HepG2 (cell line): ENCODE measurements around the gene GPC4.

Source experiments
- DNMT1 ChIP-seq: sonication (generic); formaldehyde crosslinking; IDR thresholded peaks from 2 replicates; pipeline ENCODE4 v1.5.1; 2020; ENCODE audit warnings: mild to moderate bottlenecking, missing genetic modification reagents
- FIP1L1 ChIP-seq: fragments of 200-400 bp; formaldehyde crosslinking; IDR thresholded peaks from 2 replicates; pipeline ENCODE4 v1.6.1; 2018; ENCODE audit warnings: low read depth, mild to moderate bottlenecking, low read length, moderate library complexity, borderline replicate concordance; ENCODE audit not compliant: insufficient read depth
- FOXP1 ChIP-seq, 2 experiments: fragments of 450-650 bp in 1 of 2; IDR thresholded peaks; 2 replicates each; pipeline ENCODE4 v1.6.1; 2017 to 2018; ENCODE audit warnings: antibody characterized with exemption in 1 of 2
- JUN ChIP-seq: sonication (generic); formaldehyde crosslinking; IDR thresholded peaks from 2 replicates; pipeline ENCODE4 v1.4.0; 2020; ENCODE audit warnings: mild to moderate bottlenecking, missing genetic modification reagents
- RNF2 ChIP-seq: fragments of 450-650 bp; conservative IDR thresholded peaks from 2 replicates; pipeline ENCODE4 v1.6.1; 2016; ENCODE audit warnings: low read depth
- TF ChIP-seq, protein P1 (sequence below): sonication (generic); formaldehyde crosslinking; IDR thresholded peaks from 2 replicates; pipeline ENCODE4 v1.4.0; 2020; ENCODE audit warnings: mild to moderate bottlenecking, missing genetic modification reagents
- TF ChIP-seq, protein P2 (sequence below): sonication (generic); formaldehyde crosslinking; IDR thresholded peaks from 2 replicates; pipeline ENCODE4 v1.5.0; 2020; ENCODE audit warnings: mild to moderate bottlenecking, missing genetic modification reagents, moderate library complexity
- TF ChIP-seq, protein P3 (sequence below): sonication (generic); formaldehyde crosslinking; IDR thresholded peaks from 2 replicates; pipeline ENCODE4 v1.5.0; 2020; ENCODE audit warnings: mild to moderate bottlenecking, missing genetic modification reagents
- TF ChIP-seq, protein P4 (sequence below): sonication (generic); formaldehyde crosslinking; IDR thresholded peaks from 2 replicates; pipeline ENCODE4 v1.8.0; 2022; ENCODE audit warnings: mild to moderate bottlenecking, missing genetic modification reagents, moderate library complexity

DNA sequence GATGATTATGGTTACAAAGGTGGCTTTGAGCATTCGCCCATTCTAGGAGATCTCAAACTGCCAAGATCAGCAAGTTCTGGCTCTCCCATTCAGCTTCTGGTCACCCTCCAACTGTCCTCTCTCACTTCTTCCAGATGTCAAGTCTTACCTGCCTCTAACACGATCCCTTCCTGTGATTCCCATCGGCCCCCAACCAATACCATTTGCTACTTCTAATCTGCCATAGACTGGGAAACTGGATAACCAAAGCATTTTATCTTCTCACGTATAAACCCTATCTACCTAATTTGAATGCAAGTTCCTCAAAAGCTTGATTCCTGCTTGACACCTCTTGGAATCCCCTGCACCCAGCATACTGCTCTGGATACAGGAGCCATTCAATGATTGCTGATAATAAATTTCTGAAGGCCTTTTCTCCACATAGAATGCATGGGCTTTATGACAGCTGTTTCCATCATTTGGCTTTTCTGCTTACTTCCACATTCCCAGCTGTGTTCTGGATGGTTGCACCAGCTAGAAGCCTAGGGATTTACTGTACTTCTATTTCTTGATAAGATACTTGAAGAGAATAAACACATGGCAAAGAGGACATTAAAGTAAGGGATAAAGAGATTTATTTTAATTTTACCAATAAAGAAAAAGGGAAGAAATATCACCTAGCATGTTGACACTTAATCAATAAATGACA is 9.6 kb downstream of the GPC4 start:
- TF ChIP-seq FOXP1 (IDR thresholded peaks at IDR 0.05) (no peak), FOXP1 (CRISPR knock-in tag; IDR thresholded peaks at IDR 0.05) (no peak), RNF2 (no peak), JUN (no peak), DNMT1 (CRISPR knock-in tag) (no peak), FIP1L1 (no peak)
- TF ChIP-seq, protein P1, sequence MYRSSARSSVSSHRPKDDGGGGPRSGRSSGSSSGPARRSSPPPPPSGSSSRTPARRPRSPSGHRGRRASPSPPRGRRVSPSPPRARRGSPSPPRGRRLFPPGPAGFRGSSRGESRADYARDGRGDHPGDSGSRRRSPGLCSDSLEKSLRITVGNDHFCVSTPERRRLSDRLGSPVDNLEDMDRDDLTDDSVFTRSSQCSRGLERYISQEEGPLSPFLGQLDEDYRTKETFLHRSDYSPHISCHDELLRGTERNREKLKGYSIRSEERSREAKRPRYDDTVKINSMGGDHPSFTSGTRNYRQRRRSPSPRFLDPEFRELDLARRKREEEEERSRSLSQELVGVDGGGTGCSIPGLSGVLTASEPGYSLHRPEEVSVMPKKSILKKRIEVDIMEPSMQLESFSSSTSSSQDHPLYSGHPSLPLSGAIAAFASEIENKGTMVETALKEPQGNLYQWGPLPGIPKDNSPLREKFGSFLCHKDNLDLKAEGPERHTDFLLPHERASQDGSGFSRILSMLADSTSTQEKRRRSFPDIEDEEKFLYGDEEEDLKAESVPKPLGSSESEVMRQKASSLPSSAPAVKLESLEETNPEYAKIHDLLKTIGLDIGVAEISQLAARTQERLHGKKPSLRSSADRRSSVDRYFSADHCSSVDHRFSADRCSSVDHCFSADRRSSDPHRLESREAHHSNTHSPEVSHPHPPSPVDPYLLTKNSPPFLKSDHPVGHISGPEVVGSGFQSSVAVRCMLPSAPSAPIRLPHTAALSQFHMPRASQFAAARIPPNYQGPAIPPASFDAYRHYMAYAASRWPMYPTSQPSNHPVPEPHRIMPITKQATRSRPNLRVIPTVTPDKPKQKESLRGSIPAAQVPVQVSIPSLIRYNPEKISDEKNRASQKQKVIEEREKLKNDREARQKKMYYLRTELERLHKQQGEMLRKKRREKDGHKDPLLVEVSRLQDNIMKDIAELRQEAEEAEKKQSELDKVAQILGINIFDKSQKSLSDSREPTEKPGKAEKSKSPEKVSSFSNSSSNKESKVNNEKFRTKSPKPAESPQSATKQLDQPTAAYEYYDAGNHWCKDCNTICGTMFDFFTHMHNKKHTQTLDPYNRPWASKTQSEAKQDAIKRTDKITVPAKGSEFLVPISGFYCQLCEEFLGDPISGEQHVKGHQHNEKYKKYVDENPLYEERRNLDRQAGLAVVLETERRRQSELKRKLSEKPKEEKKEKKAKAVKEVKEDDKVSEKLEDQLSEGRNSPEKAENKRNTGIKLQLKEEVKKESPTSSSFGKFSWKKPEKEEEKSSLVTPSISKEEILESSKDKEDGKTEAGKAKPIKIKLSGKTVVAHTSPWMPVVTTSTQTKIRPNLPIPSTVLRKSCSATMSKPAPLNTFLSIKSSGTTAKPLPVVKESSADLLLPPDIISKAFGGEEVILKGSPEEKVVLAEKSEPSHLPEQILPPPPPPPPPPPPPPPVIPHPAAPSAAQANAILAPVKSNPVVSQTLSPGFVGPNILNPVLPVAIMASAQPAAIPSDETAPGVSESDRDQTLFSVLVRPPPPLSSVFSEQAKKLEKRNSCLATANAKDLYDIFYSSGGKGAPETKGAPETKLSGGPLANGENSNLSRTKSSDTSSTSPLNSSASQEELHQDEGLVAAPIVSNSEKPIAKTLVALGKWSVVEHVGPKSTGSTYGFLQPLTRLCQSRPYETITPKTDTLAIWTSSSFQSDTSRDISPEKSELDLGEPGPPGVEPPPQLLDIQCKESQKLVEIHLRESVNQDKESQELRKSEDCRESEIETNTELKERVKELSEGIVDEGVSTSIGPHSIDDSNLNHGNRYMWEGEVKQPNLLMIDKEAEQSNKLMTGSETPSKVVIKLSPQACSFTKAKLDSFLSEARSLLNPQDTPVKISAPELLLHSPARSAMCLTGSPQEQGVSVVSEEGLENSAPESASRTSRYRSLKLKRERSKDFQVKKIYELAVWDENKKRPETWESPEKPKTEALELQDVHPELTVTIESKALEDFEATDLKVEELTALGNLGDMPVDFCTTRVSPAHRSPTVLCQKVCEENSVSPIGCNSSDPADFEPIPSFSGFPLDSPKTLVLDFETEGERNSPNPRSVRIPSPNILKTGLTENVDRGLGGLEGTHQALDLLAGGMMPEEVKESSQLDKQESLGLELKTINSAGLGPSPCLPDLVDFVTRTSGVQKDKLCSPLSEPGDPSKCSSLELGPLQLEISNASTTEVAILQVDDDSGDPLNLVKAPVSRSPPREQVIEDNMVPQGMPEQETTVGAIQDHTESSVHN = no peak
- TF ChIP-seq, protein P2, sequence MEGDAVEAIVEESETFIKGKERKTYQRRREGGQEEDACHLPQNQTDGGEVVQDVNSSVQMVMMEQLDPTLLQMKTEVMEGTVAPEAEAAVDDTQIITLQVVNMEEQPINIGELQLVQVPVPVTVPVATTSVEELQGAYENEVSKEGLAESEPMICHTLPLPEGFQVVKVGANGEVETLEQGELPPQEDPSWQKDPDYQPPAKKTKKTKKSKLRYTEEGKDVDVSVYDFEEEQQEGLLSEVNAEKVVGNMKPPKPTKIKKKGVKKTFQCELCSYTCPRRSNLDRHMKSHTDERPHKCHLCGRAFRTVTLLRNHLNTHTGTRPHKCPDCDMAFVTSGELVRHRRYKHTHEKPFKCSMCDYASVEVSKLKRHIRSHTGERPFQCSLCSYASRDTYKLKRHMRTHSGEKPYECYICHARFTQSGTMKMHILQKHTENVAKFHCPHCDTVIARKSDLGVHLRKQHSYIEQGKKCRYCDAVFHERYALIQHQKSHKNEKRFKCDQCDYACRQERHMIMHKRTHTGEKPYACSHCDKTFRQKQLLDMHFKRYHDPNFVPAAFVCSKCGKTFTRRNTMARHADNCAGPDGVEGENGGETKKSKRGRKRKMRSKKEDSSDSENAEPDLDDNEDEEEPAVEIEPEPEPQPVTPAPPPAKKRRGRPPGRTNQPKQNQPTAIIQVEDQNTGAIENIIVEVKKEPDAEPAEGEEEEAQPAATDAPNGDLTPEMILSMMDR (CRISPR knock-in tag) = no peak
- TF ChIP-seq, protein P3, sequence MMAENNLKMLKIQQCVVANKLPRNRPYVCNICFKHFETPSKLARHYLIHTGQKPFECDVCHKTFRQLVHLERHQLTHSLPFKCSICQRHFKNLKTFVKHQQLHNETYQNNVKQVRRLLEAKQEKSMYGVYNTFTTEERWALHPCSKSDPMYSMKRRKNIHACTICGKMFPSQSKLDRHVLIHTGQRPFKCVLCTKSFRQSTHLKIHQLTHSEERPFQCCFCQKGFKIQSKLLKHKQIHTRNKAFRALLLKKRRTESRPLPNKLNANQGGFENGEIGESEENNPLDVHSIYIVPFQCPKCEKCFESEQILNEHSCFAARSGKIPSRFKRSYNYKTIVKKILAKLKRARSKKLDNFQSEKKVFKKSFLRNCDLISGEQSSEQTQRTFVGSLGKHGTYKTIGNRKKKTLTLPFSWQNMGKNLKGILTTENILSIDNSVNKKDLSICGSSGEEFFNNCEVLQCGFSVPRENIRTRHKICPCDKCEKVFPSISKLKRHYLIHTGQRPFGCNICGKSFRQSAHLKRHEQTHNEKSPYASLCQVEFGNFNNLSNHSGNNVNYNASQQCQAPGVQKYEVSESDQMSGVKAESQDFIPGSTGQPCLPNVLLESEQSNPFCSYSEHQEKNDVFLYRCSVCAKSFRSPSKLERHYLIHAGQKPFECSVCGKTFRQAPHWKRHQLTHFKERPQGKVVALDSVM (CRISPR knock-in tag) = no peak
- TF ChIP-seq, protein P4, sequence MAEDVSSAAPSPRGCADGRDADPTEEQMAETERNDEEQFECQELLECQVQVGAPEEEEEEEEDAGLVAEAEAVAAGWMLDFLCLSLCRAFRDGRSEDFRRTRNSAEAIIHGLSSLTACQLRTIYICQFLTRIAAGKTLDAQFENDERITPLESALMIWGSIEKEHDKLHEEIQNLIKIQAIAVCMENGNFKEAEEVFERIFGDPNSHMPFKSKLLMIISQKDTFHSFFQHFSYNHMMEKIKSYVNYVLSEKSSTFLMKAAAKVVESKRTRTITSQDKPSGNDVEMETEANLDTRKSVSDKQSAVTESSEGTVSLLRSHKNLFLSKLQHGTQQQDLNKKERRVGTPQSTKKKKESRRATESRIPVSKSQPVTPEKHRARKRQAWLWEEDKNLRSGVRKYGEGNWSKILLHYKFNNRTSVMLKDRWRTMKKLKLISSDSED (CRISPR knock-in tag) = no peak
